Retinal pigment epithelial cell (primary cell): ENCODE results near the gene CD302.
A peak's percentile ranks its signal among the peaks of the same experiment; 100 is the strongest.
"Not testable (repeated sequence)": the region's sequence is repeated elsewhere in the genome, so short reads cannot be mapped to it uniquely, and the experiment has no call there.

Experiments used
- DNase-seq: peaks from one replicate; pipeline ENCODE4 v3.0.0-alpha.2; 2010; ENCODE audit warnings: low read depth
- H3K4me3 ChIP-seq: 2 replicates; pipeline ENCODE4 v1.5.1; 2011; ENCODE audit warnings: mild to moderate bottlenecking, low read length, control low read depth, moderate library complexity
- TF ChIP-seq, protein P1 (sequence below): conservative IDR thresholded peaks from 2 replicates; pipeline ENCODE4 v1.5.1; 2011; ENCODE audit warnings: low read depth, low read length, control low read depth, inconsistent platforms

Gene CD302

DNA sequence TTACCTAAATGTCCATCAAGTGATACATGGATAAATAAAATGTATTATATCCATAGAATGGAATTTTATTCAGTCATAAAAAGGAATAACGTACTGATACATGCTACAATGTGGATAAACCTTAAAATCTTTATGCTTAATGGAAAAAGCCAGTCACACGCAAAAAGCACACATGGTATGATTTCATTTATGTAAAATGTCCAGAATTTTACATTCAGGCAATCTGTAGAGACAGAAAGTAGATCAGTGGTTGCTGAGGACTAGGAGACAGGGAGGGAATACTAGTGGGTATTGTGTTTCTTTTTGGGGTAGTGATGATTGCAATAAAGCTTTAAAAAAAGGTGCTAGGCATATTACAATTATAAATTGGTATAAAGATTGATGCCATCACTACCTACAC, 30.7 kb upstream of the CD302 start:
- TF ChIP-seq, protein P1, sequence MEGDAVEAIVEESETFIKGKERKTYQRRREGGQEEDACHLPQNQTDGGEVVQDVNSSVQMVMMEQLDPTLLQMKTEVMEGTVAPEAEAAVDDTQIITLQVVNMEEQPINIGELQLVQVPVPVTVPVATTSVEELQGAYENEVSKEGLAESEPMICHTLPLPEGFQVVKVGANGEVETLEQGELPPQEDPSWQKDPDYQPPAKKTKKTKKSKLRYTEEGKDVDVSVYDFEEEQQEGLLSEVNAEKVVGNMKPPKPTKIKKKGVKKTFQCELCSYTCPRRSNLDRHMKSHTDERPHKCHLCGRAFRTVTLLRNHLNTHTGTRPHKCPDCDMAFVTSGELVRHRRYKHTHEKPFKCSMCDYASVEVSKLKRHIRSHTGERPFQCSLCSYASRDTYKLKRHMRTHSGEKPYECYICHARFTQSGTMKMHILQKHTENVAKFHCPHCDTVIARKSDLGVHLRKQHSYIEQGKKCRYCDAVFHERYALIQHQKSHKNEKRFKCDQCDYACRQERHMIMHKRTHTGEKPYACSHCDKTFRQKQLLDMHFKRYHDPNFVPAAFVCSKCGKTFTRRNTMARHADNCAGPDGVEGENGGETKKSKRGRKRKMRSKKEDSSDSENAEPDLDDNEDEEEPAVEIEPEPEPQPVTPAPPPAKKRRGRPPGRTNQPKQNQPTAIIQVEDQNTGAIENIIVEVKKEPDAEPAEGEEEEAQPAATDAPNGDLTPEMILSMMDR = no peak
- no peak overlapping the region for H3K4me3 ChIP-seq
- DNase-seq = no peak

DNA sequence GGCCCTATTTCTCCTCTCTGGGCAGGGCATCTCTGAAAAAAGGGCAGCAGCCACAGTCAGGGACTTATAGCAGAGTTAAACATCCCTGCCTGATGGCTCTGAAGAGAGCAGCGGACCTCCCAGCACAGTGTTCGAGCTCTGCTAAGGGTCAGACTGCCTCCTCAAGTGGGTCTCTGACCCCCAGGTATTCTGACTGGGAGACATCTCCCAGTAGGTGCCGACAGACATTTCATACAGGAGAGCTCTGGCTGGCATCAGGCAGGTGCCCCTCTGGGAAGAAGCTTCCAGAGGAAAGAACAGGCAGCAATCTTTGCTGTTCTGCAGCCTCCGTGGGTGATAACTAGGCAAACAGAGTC, 24.4 kb upstream of the CD302 start:
- not testable (repeated sequence) for DNase-seq, H3K4me3 ChIP-seq

DNA sequence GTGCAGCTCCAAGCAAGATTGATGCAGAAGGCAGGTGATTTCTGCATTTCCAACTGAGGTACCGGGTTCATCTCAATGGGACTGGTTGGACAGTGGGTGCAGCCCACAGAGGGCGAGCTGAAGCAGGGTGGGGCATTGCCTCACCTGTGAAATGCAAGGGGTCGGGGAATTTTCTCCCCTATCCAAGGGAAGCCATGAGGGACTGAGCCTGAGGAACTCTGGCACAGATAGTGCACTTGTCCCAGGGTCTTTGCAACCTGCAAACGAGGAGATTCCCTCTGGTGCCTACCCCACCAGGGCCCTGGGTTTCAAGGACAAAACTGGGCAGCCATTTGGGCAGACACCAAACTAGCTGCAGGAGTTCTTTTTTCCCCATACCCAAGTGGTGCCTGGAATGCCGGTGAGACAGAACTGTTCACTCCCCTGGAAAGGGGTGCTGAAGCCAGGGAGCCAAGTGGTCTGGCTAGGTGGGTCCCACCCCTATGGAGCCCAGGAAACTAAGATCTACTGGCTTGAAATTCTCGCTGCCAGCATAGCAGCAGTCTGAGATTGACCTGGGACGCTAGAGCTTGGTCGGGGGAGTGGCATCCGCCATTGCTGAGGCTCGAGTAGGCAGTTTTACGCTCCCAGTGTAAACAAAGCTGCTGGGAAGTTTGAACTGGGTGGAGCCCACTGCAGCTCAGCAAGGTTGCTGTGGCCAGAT, 23.9 kb upstream of the CD302 start:
- not testable (repeated sequence) for DNase-seq, H3K4me3 ChIP-seq

DNA sequence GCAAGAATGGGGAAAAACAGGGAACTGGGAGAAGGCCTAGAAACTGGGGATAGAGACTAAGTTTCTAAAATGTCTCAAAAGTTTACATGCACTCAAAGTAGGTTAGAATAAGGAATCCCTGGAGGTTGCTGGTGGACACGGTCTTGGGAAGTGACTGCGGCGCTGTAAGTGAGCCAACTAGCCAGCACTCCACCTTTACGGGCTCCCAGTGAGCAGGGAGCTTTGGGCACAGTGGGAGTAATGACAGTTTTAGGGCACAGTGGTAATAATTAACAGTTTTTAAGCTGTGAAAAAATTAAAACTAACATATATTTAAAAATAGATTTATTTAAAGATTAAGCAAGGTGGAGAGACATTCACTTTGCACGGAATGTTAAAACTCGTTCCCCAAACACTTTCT, 20.9 kb upstream of the CD302 start:
- H3K4me3 ChIP-seq = no peak overlapping the region
- TF ChIP-seq, protein P1 = no peak
- no peak for DNase-seq

DNA sequence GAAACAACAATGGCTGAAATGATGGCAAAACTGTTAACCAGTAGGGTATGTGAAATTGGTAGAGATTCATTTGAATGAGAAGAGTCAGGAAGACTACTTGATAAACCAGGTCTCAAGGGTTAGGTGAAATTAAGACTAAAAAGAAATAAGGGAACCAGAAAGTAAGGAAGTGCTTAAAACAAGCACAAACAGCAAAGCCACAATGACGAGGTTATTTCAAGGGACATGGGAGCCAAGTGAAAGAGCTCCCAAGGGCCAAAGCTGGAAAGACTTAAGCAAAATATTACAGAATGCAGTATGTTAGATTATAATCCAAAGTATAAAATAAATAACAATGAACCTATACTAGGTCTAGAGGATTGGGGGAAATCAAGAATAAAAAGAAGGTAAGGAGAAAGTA, 19.3 kb upstream of the CD302 start:
- no peak overlapping the region for H3K4me3 ChIP-seq
- no peak for DNase-seq
- TF ChIP-seq, protein P1 = no peak

DNA sequence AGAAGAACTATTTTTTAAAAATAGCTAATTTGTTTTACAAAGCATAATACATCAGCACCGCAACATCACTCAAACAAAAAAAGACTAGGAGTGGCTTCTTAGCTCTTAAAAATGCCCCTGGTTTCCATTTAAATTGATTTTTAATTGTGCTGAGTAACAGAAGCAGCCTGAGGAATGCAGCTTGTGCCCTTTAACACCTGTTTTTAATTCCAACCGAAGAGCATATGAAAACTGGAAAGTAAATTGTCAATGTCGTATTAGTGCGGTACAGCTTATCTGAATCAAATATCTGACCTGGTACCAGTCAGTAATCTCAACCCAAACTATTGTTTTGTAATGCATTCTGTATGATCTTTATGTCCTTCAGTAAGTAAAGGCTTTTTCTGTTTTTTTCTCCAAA, 13.2 kb upstream of the CD302 start:
- no peak overlapping the region for H3K4me3 ChIP-seq
- TF ChIP-seq, protein P1 = no peak
- no peak for DNase-seq

DNA sequence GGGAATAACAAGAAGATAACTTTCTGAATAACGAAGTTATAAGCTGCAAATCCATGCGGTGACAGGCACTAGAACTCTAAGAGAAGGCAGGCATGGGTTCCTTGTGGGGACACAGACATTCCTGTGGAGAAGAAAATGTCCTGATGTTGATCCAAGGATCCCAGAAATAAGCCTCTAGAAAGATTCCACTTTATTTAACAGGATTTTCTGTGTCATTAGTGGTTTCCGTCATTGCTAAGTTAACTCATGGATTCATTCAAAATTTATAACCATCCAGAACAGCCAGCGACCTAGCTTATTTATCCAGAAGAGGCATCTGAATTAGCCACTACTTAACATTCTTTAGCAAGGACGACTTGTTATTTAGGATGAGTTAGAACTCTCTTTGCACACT, 10.0 kb upstream of the CD302 start:
- TF ChIP-seq, protein P1 = no peak
- H3K4me3 ChIP-seq = no peak overlapping the region
- DNase-seq = no peak

DNA sequence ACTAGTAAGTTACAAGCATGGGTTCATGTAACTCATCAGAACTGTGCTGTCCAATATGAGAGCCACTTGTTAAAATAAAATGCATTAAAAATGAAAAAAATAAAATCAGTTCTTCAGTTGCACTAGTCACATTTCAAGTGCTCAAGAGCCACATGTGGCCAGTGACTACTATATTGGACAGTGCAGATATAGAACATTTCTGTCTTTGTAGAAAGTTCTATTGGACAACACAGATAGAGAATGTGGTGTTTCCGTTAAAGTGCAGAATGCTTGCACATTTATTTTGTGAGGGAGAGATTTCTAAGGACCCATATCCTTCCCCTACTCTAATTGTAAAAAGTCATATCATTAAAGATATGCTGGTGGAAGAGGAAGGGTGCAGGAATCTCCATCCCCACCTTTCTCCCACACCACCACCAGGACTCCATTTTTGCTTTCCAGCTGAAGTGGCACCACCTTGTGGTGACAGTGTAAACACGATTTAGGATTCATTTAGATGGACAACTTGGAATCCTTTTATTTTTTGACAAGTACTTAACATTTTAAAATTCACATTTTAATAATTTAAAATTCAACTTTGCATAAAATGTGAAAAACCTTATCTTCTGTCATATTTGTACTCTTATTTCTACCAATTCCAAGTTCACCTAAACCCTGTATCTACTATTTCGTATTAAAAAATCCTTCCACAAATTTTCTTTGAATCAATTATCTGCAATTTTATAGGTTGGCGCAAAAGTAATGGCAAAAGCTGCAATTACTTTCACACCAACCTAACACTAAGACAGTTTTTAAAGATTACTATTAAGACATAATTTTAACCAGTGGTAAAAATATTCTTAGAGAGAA, 9.4 kb upstream of the CD302 start:
- TF ChIP-seq, protein P1 = peak; percentile 76
- no peak for DNase-seq
- no peak overlapping the region for H3K4me3 ChIP-seq
